ENCODE measurements around the gene TEX264.

TEX264 gene

DNA sequence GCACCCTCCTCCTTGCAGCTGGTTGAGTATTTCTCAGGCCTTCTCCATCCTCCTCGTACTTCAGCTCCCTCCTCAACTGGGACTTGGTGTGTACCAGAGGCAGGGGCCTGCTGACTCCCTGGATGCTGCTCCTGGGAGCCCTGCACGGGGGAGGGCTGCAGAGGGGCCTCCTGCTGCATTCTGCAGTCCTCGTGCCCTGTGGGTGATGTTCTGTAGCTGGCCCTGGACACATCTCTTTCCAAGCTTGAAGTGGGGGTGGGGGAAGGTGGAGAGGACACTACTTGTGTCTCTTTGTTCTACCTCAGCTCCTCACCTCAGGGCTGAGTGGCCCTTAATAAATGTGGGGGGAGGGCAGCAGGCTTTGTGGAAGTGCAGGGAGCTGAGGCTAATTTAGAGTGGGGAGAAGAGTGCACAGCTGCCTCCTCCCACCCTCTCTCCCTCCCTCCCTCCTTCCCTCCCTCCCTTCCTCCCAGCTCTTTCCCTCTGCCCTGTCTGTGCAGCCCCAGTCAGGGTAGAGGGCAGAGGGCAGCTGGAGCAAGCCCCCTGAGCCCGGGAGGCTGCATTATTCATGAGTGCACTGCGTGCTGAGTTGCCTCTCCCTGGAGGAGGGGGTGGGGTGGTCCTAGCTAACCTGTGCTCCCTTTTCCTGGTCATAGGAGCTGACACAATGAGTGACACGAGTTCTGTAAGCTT, 32.2 kb downstream of the TEX264 start:
- H3K4ac ChIP-seq (ENCODE audit: low read depth, low read length), result no peak overlapping the region
- peaks cover 22% of the 10 kb centered on the region in 2 experiments for H3K36me3 ChIP-seq (ENCODE audit: control insufficient read depth in 1 of 2, insufficient read depth in 2 of 2, low read length in 2 of 2)
- no peak overlapping the region for H2AFZ ChIP-seq (ENCODE audit: insufficient read depth, low read length, poor library complexity)
- H4K12ac ChIP-seq (ENCODE audit: low read depth, low read length), result no peak overlapping the region
- H3K27ac ChIP-seq (ENCODE audit: low read depth, low read length), result no peak overlapping the region
- H3K79me1 ChIP-seq (ENCODE audit: low read length), result no peaks in the 10 kb centered on the region
- H3K27me3 ChIP-seq (ENCODE audit: insufficient read depth, low read length), result peaks cover 10% of the 10 kb centered on the region
- no peak overlapping the region for H4K8ac ChIP-seq (ENCODE audit: low read depth, low read length)
- no peak overlapping the region for H2AK5ac ChIP-seq (ENCODE audit: low read length)
- DNase-seq, result no peak
- no peak overlapping the region for H3K9ac ChIP-seq (ENCODE audit: low read length)
- H3K4me1 ChIP-seq (ENCODE audit: control insufficient read depth in 1 of 2, insufficient read depth in 2 of 2, low read length in 2 of 2), result no peaks in the 10 kb centered on the region
- no peak overlapping the region for H3K4me2 ChIP-seq (ENCODE audit: low read length)
- H3K14ac ChIP-seq (ENCODE audit: low read length), result no peak overlapping the region
- H2BK120ac ChIP-seq (ENCODE audit: insufficient read depth, low read length, poor library complexity), result no peak overlapping the region
- no peak overlapping the region for H4K91ac ChIP-seq (ENCODE audit: low read depth, low read length)
- no peak overlapping the region for H3K18ac ChIP-seq (ENCODE audit: low read length)
- WGBS (ENCODE audit: extremely low coverage, insufficient coverage, insufficient read length), result no CpG with 5 or more reads among the region's 6 CpGs
- no peak overlapping the region for H2BK5ac ChIP-seq (ENCODE audit: low read depth, low read length, poor library complexity)
- H3K23ac ChIP-seq (ENCODE audit: low read length), result no peak overlapping the region
- peaks cover 2% of the 10 kb centered on the region for H3K9me3 ChIP-seq (ENCODE audit: insufficient read depth, low read depth, low read length)
- no peaks in the 10 kb centered on the region for H3K79me2 ChIP-seq (ENCODE audit: control insufficient read depth, insufficient read depth, low read length, poor library complexity)
- no peak overlapping the region for H2BK12ac ChIP-seq (ENCODE audit: low read length)
- H3K4me3 ChIP-seq (ENCODE audit: low read depth, low read length), result no peak overlapping the region

DNA sequence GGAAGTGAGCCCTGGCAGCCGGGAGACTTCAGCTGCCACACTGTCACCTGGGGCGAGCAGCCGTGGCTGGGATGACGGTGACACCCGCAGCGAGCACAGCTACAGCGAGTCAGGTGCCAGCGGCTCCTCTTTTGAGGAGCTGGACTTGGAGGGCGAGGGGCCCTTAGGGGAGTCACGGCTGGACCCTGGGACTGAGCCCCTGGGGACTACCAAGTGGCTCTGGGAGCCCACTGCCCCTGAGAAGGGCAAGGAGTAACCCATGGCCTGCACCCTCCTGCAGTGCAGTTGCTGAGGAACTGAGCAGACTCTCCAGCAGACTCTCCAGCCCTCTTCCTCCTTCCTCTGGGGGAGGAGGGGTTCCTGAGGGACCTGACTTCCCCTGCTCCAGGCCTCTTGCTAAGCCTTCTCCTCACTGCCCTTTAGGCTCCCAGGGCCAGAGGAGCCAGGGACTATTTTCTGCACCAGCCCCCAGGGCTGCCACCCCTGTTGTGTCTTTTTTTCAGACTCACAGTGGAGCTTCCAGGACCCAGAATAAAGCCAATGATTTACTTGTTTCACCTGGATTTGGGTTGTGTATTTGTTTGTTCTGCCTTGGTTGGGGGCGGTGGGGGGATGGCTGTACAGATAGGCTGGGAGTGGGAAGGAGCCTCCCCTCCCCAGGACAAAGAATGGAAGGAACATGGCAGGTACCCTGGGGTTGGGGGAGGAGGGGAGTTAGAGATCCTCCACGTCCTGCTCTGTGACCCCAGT, 32.9 kb downstream of the TEX264 start:
- H3K18ac ChIP-seq (ENCODE audit: low read length), result no peak overlapping the region
- no peak overlapping the region for H2AFZ ChIP-seq (ENCODE audit: insufficient read depth, low read length, poor library complexity)
- no peak overlapping the region for H2BK5ac ChIP-seq (ENCODE audit: low read depth, low read length, poor library complexity)
- no peak for DNase-seq
- no peak overlapping the region for H4K12ac ChIP-seq (ENCODE audit: low read depth, low read length)
- H3K27ac ChIP-seq (ENCODE audit: low read depth, low read length), result no peak overlapping the region
- no peak overlapping the region for H2AK5ac ChIP-seq (ENCODE audit: low read length)
- H3K4me2 ChIP-seq (ENCODE audit: low read length), result no peak overlapping the region
- H3K23ac ChIP-seq (ENCODE audit: low read length), result no peak overlapping the region
- no peaks in the 10 kb centered on the region for H3K4me1 ChIP-seq (ENCODE audit: control insufficient read depth in 1 of 2, insufficient read depth in 2 of 2, low read length in 2 of 2)
- H4K91ac ChIP-seq (ENCODE audit: low read depth, low read length), result no peak overlapping the region
- no peak overlapping the region for H2BK120ac ChIP-seq (ENCODE audit: insufficient read depth, low read length, poor library complexity)
- H3K4ac ChIP-seq (ENCODE audit: low read depth, low read length), result no peak overlapping the region
- H3K36me3 ChIP-seq (ENCODE audit: control insufficient read depth in 1 of 2, insufficient read depth in 2 of 2, low read length in 2 of 2), result peaks cover 17 to 22% of the 10 kb centered on the region in 2 experiments
- no CpG with 5 or more reads among the region's 12 CpGs for WGBS (ENCODE audit: extremely low coverage, insufficient coverage, insufficient read length)
- H3K27me3 ChIP-seq (ENCODE audit: insufficient read depth, low read length), result peaks cover 13% of the 10 kb centered on the region
- H4K8ac ChIP-seq (ENCODE audit: low read depth, low read length), result no peak overlapping the region
- H3K79me1 ChIP-seq (ENCODE audit: low read length), result no peaks in the 10 kb centered on the region
- H3K4me3 ChIP-seq (ENCODE audit: low read depth, low read length), result no peak overlapping the region
- H3K9me3 ChIP-seq (ENCODE audit: insufficient read depth, low read depth, low read length), result peaks cover 2% of the 10 kb centered on the region
- H3K14ac ChIP-seq (ENCODE audit: low read length), result no peak overlapping the region
- H2BK12ac ChIP-seq (ENCODE audit: low read length), result no peak overlapping the region
- H3K79me2 ChIP-seq (ENCODE audit: control insufficient read depth, insufficient read depth, low read length, poor library complexity), result no peaks in the 10 kb centered on the region
- no peak overlapping the region for H3K9ac ChIP-seq (ENCODE audit: low read length)

DNA sequence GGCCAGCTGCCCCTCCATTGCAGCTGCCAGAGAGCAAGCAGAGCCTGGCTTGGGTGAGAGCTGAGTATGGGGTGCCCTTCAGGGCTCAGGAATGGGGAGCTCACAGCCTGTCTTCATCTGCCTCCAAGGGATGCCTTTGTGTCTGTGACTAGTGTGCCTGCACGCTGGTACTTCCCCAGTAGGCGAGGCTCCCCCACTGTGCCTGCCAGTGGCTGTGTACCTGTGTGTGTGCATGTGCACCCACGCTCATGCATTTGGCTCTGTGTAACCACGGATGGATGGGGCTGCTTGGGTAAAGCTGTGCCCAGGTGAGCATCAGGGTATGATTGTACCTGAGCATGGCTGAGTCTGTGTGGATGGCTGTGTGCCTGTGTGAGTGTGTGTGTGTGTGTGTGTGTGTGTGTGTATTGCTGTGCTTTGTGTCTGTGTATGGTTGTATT, 33.5 kb downstream of the TEX264 start:
- Histone ChIP-seq H3K79me2 (ENCODE audit: control insufficient read depth, insufficient read depth, low read length, poor library complexity) (no peaks in the 10 kb centered on the region), H3K79me1 (ENCODE audit: low read length) (no peaks in the 10 kb centered on the region), H2BK120ac (ENCODE audit: insufficient read depth, low read length, poor library complexity) (no peak overlapping the region), H3K23ac (ENCODE audit: low read length) (no peak overlapping the region), H3K18ac (ENCODE audit: low read length) (no peak overlapping the region), H2BK5ac (ENCODE audit: low read depth, low read length, poor library complexity) (no peak overlapping the region), H3K4ac (ENCODE audit: low read depth, low read length) (no peak overlapping the region), H4K8ac (ENCODE audit: low read depth, low read length) (no peak overlapping the region), H3K4me2 (ENCODE audit: low read length) (no peak overlapping the region), H3K14ac (ENCODE audit: low read length) (no peak overlapping the region), H3K9me3 (ENCODE audit: insufficient read depth, low read depth, low read length) (peaks cover 6% of the 10 kb centered on the region), H3K4me3 (ENCODE audit: low read depth, low read length) (no peak overlapping the region), H4K91ac (ENCODE audit: low read depth, low read length) (no peak overlapping the region), H4K12ac (ENCODE audit: low read depth, low read length) (no peak overlapping the region), H3K27ac (ENCODE audit: low read depth, low read length) (no peak overlapping the region), H2BK12ac (ENCODE audit: low read length) (no peak overlapping the region), H3K9ac (ENCODE audit: low read length) (no peak overlapping the region), H3K27me3 (ENCODE audit: insufficient read depth, low read length) (peaks cover 13% of the 10 kb centered on the region), H2AFZ (ENCODE audit: insufficient read depth, low read length, poor library complexity) (no peak overlapping the region), H3K36me3 (ENCODE audit: control insufficient read depth in 1 of 2, insufficient read depth in 2 of 2, low read length in 2 of 2) (peaks cover 11 to 18% of the 10 kb centered on the region in 2 experiments), H3K4me1 (ENCODE audit: control insufficient read depth in 1 of 2, insufficient read depth in 2 of 2, low read length in 2 of 2) (no peaks in the 10 kb centered on the region), H2AK5ac (ENCODE audit: low read length) (no peak overlapping the region)
- WGBS (ENCODE audit: extremely low coverage, insufficient coverage, insufficient read length), result no CpG with 5 or more reads among the region's 4 CpGs
- no peak for DNase-seq

GRCh38 chr3:51705276-51706020, 34.4 kb downstream of the TEX264 start:
- no peaks in the 10 kb centered on the region for H3K4me1 ChIP-seq (ENCODE audit: control insufficient read depth in 1 of 2, insufficient read depth in 2 of 2, low read length in 2 of 2)
- no CpG with 5 or more reads among the region's 8 CpGs for whole genome bisulfite sequencing (ENCODE audit: extremely low coverage, insufficient coverage, insufficient read length)
- H2BK5ac ChIP-seq (ENCODE audit: low read depth, low read length, poor library complexity), result no peak overlapping the region
- peaks cover 6% of the 10 kb centered on the region for H3K9me3 ChIP-seq (ENCODE audit: insufficient read depth, low read depth, low read length)
- peaks cover 2 to 9% of the 10 kb centered on the region in 2 experiments for H3K36me3 ChIP-seq (ENCODE audit: control insufficient read depth in 1 of 2, insufficient read depth in 2 of 2, low read length in 2 of 2)
- no peak overlapping the region for H3K9ac ChIP-seq (ENCODE audit: low read length)
- H4K91ac ChIP-seq (ENCODE audit: low read depth, low read length), result no peak overlapping the region
- H3K23ac ChIP-seq (ENCODE audit: low read length), result no peak overlapping the region
- H3K27ac ChIP-seq (ENCODE audit: low read depth, low read length), result no peak overlapping the region
- no peak overlapping the region for H3K18ac ChIP-seq (ENCODE audit: low read length)
- no peaks in the 10 kb centered on the region for H3K79me1 ChIP-seq (ENCODE audit: low read length)
- no peak overlapping the region for H2BK120ac ChIP-seq (ENCODE audit: insufficient read depth, low read length, poor library complexity)
- no peak overlapping the region for H3K4me2 ChIP-seq (ENCODE audit: low read length)
- peak overlapping the region; percentile 13 for H3K4me3 ChIP-seq (ENCODE audit: low read depth, low read length)
- H3K27me3 ChIP-seq (ENCODE audit: insufficient read depth, low read length), result peaks cover 13% of the 10 kb centered on the region
- no peak overlapping the region for H2AK5ac ChIP-seq (ENCODE audit: low read length)
- no peak overlapping the region for H3K14ac ChIP-seq (ENCODE audit: low read length)
- no peak overlapping the region for H4K12ac ChIP-seq (ENCODE audit: low read depth, low read length)
- no peak overlapping the region for H2BK12ac ChIP-seq (ENCODE audit: low read length)
- DNase-seq, result no peak
- H4K8ac ChIP-seq (ENCODE audit: low read depth, low read length), result no peak overlapping the region
- H3K4ac ChIP-seq (ENCODE audit: low read depth, low read length), result no peak overlapping the region
- H3K79me2 ChIP-seq (ENCODE audit: control insufficient read depth, insufficient read depth, low read length, poor library complexity), result no peaks in the 10 kb centered on the region
- H2AFZ ChIP-seq (ENCODE audit: insufficient read depth, low read length, poor library complexity), result no peak overlapping the region

All from trophoblast cell (in vitro differentiated cells and primary cell).